Activated CD8-positive, alpha-beta memory T cell treated with anti-CD3 and anti-CD28 coated beads, Interleukin-2, amount 50 U/mL, for 1 hour (primary cell): ENCODE measurements around the gene PQBP1.
"Not testable (repeated sequence)": the region's sequence is repeated elsewhere in the genome, so short reads cannot be mapped to it uniquely, and the experiment has no call there.

Experiments used
- DNase-seq: peaks from one replicate; pipeline ENCODE4 v3.0.0-alpha.2; 2020; ENCODE audit errors: extremely low read depth

The PQBP1 gene

GRCh38 chrX:48897625-48898306 is at the start of gene PQBP1, which contains the start of gene TIMM17B:
PQBP1 (plus strand) TSS chrX:48897930; CDS start chrX:48898510, 580 bp downstream.
TIMM17B (minus strand) TSS chrX:48897768; CDS start chrX:48897749, 19 bp downstream.
- DNase-seq = peak; percentile 71

GRCh38 chrX:48848847-48849246 is 48.9 kb upstream of the PQBP1 start:
- DNase-seq = no peak

GRCh38 chrX:48852857-48853256 is 44.9 kb upstream of the PQBP1 start:
- DNase-seq = no peak

- DNase-seq = not testable (repeated sequence)
These were observed 44.2 kb upstream of the PQBP1 start for GRCh38 chrX:48853494-48853893.

- not testable (repeated sequence) for DNase-seq
These were observed 43.5 kb upstream of the PQBP1 start for GRCh38 chrX:48854121-48854804.

- DNase-seq = no peak
These were observed 42.8 kb upstream of the PQBP1 start for GRCh38 chrX:48854898-48855297.

- no peak for DNase-seq
These were observed 33.5 kb upstream of the PQBP1 start for GRCh38 chrX:48864210-48864609.

GRCh38 chrX:48872017-48872416 is 25.7 kb upstream of the PQBP1 start:
- DNase-seq = not testable (repeated sequence)

- not testable (repeated sequence) for DNase-seq
These were observed 20.8 kb upstream of the PQBP1 start for GRCh38 chrX:48876944-48877343.

- DNase-seq = no peak
These were observed 14.0 kb upstream of the PQBP1 start for GRCh38 chrX:48883729-48884128.

- not testable (repeated sequence) for DNase-seq
These were observed 11.1 kb upstream of the PQBP1 start for GRCh38 chrX:48886586-48886985.

GRCh38 chrX:48890296-48890925 is 7.3 kb upstream of the PQBP1 start:
- no peak for DNase-seq

GRCh38 chrX:48890934-48891401 is 6.8 kb upstream of the PQBP1 start:
- no peak for DNase-seq

GRCh38 chrX:48891402-48892288 is 6.1 kb upstream of the PQBP1 start:
- DNase-seq = peak; percentile 40

- DNase-seq = no peak
These were observed 4.8 kb upstream of the PQBP1 start for GRCh38 chrX:48892896-48893295.

GRCh38 chrX:48893556-48894348 is 4.0 kb upstream of the PQBP1 start:
- no peak for DNase-seq

GRCh38 chrX:48894891-48895290 is 2.8 kb upstream of the PQBP1 start:
- no peak for DNase-seq

- no peak for DNase-seq
These were observed 1.1 kb upstream of the PQBP1 start for GRCh38 chrX:48896611-48897011.

GRCh38 chrX:48897157-48897624 is 539 bp upstream of the PQBP1 start:
- DNase-seq = no peak

GRCh38 chrX:48899078-48899410 is 1.3 kb downstream of the PQBP1 start:
- no peak for DNase-seq

- no peak for DNase-seq
These were observed 3.3 kb downstream of the PQBP1 start for GRCh38 chrX:48901069-48901468.
